Measurements from ENCODE around the gene EHMT1. TPM values are rescaled to one million over a fixed set of nuclear protein-coding genes. Genes with fewer than 3 reads are reported as not detected.

EHMT1 gene
- total RNA-seq, 1 experiment from 2014 or later = 112 TPM

GRCh38 chr9:137721899-137722298 is 103.1 kb downstream of the EHMT1 start:
- H3K27me3 Mint-ChIP-seq (ENCODE audit: low read depth) = peaks cover 1% of the 10 kb centered on the region; the same call in 1 of the 2 replicates
- peaks cover 61 to 77% (median 63%) of the 10 kb centered on the region in 3 experiments for H3K36me3 Mint-ChIP-seq (ENCODE audit: insufficient read depth in 1 of 3, low read depth in 3 of 3)
- no peak for DNase-seq
- no peaks in the 10 kb centered on the region for H3K79me1 ChIP-seq (ENCODE audit: insufficient read depth, low read depth, low read length, poor library complexity, severe bottlenecking)
- no peak overlapping the region for H3K18ac ChIP-seq (ENCODE audit: insufficient read length, low read depth, low read length)
- no peaks in the 10 kb centered on the region for H3K23me2 ChIP-seq (ENCODE audit: insufficient read length, low read depth, low read length, poor library complexity, severe bottlenecking)
- no peak overlapping the region for H2AFZ ChIP-seq (ENCODE audit: low read length)
- no peak overlapping the region for H3K27ac ChIP-seq (ENCODE audit: insufficient read length, low read depth, low read length)
- no peak overlapping the region for H3K4me3 Mint-ChIP-seq
- H3K4me1 ChIP-seq (ENCODE audit: insufficient read depth, low read length) = no peaks in the 10 kb centered on the region
- H2BK120ac ChIP-seq (ENCODE audit: low read depth, low read length, poor library complexity, severe bottlenecking) = no peak overlapping the region
- no peak overlapping the region for H2BK20ac ChIP-seq (ENCODE audit: low read depth, low read length, poor library complexity, severe bottlenecking)
- no peak overlapping the region for H4K91ac ChIP-seq (ENCODE audit: insufficient read length, low read depth, low read length)
- no peak overlapping the region for H2AK5ac ChIP-seq (ENCODE audit: insufficient read length, low read length)
- no peak overlapping the region for H3T11ph ChIP-seq (ENCODE audit: low read length)
- H3K9ac ChIP-seq (ENCODE audit: extremely low read depth, insufficient read length, low read length) = no peak overlapping the region
- no peak overlapping the region for H2BK5ac ChIP-seq (ENCODE audit: insufficient read length, low read length)
- no peak overlapping the region for H4K5ac ChIP-seq (ENCODE audit: insufficient read length, low read depth, low read length)
- H3K23ac ChIP-seq (ENCODE audit: insufficient read length, low read depth, low read length) = no peak overlapping the region
- no peak overlapping the region for H4K8ac ChIP-seq (replicated peaks; ENCODE audit: insufficient read length, low read depth, low read length)
- H3K9me3 ChIP-seq (ENCODE audit: control insufficient read depth, low read depth, low read length) = peaks cover 5% of the 10 kb centered on the region
- no peak overlapping the region for H2BK15ac ChIP-seq (ENCODE audit: low read depth, low read length)
- H3K4me1 Mint-ChIP-seq = peaks cover 31 to 33% of the 10 kb centered on the region in 2 experiments
- H3K9me3 Mint-ChIP-seq = peaks cover 22 to 32% of the 10 kb centered on the region in 2 experiments
- no peak overlapping the region for H3K14ac ChIP-seq (ENCODE audit: insufficient read depth, low read length)
- no peak overlapping the region for H2BK12ac ChIP-seq (ENCODE audit: insufficient read length, low read depth, low read length)
- no peak overlapping the region for H3K4me2 ChIP-seq (ENCODE audit: insufficient read depth, insufficient read length, low read length)
- no CpG with 5 or more reads among the region's 5 CpGs for WGBS (ENCODE audit: extremely low coverage, insufficient read length, low lambda C conversion rate)
- H3K27ac Mint-ChIP-seq = peak overlapping the region; percentile 49 to 97 (median 85); a peak in 6 of 7 replicates
- no peaks in the 10 kb centered on the region for H4K20me1 ChIP-seq (ENCODE audit: control insufficient read depth, insufficient read depth, insufficient read length)
- no peaks in the 10 kb centered on the region for H3K27me3 ChIP-seq (ENCODE audit: insufficient read depth, low read length)
- no peak overlapping the region for H3K56ac ChIP-seq (ENCODE audit: insufficient read length, low read depth, low read length)
- no peak overlapping the region for H3K4ac ChIP-seq (ENCODE audit: low read depth, low read length)
- peaks cover 20% of the 10 kb centered on the region; the same call in 1 of the 2 replicates for H3K79me2 ChIP-seq (ENCODE audit: insufficient read depth, low read length)
- peak; percentile 55 for TF ChIP-seq CTCF (conservative IDR thresholded peaks at IDR 0.05)

Measured in H9 (cell line).